Jurkat, Clone E6-1 (cell line): ENCODE measurements around the gene SUN5.

Experiments
- DNase-seq: peaks from one replicate; pipeline ENCODE4 v3.0.0-alpha.2; 2011; ENCODE audit warnings: low read depth, low spot score
- H3K4me3 ChIP-seq: 2 replicates; pipeline ENCODE4 v1.5.1; 2011; ENCODE audit warnings: mild to moderate bottlenecking, low read length, control low read depth, moderate library complexity

Gene SUN5

GRCh38 chr20:33016581-33017109 lies 12.4 kb upstream of the SUN5 start:
- H3K4me3 ChIP-seq, result no peak overlapping the region
- DNase-seq, result no peak

- DNase-seq, result no peak
- no peak overlapping the region for H3K4me3 ChIP-seq
Observed at GRCh38 chr20:33015700-33016580, 11.7 kb upstream of the SUN5 start.

- H3K4me3 ChIP-seq, result no peak overlapping the region
- no peak for DNase-seq
Observed at GRCh38 chr20:33015114-33015484, 10.9 kb upstream of the SUN5 start.

GRCh38 chr20:33014336-33015113 lies 10.3 kb upstream of the SUN5 start:
- no peak for DNase-seq
- no peak overlapping the region for H3K4me3 ChIP-seq

GRCh38 chr20:33013701-33014326 lies 9.6 kb upstream of the SUN5 start:
- no peak for DNase-seq
- no peak overlapping the region for H3K4me3 ChIP-seq

GRCh38 chr20:33012327-33013189 lies 8.3 kb upstream of the SUN5 start:
- no peak overlapping the region for H3K4me3 ChIP-seq
- DNase-seq, result no peak

GRCh38 chr20:33010674-33011449 lies 6.6 kb upstream of the SUN5 start:
- DNase-seq, result no peak

GRCh38 chr20:33010133-33010504 lies 5.9 kb upstream of the SUN5 start:
- no peak overlapping the region for H3K4me3 ChIP-seq
- no peak for DNase-seq

More at GRCh38 chr20:33010674-33011449, 6.6 kb upstream of the SUN5 start:
- H3K4me3 ChIP-seq, result no peak overlapping the region

GRCh38 chr20:33009214-33010132 lies 5.2 kb upstream of the SUN5 start:
- no peak for DNase-seq
- H3K4me3 ChIP-seq, result no peak overlapping the region

GRCh38 chr20:33008336-33009213 lies 4.3 kb upstream of the SUN5 start:
- no peak overlapping the region for H3K4me3 ChIP-seq

GRCh38 chr20:33007376-33008335 lies 3.4 kb upstream of the SUN5 start, which contains the start of gene BPIFB2:
Gene BPIFB2 (plus strand): TSS chr20:33007704. CDS start chr20:33008575, 871 bp downstream.
- H3K4me3 ChIP-seq, result no peak within 1 kb of the TSS
- no peak for DNase-seq

More at GRCh38 chr20:33008336-33009213, 4.3 kb upstream of the SUN5 start:
- no peak for DNase-seq

- DNase-seq, result no peak
Observed at GRCh38 chr20:33006776-33007375, 2.6 kb upstream of the SUN5 start.

GRCh38 chr20:33005908-33006775 lies 1.9 kb upstream of the SUN5 start:
- no peak overlapping the region for H3K4me3 ChIP-seq
- DNase-seq, result no peak

More at GRCh38 chr20:33006776-33007375, 2.6 kb upstream of the SUN5 start:
- no peak overlapping the region for H3K4me3 ChIP-seq

- no peak overlapping the region for H3K4me3 ChIP-seq
- peak; percentile 28 for DNase-seq
Observed at GRCh38 chr20:33005132-33005566, 916 bp upstream of the SUN5 start.
